Gastroesophageal sphincter (tissue), 4 donors: ENCODE results near the gene PTGFRN. TPM values are rescaled to one million over a fixed set of nuclear protein-coding genes. Genes with fewer than 3 reads are reported as not detected.

Source experiments
- ATAC-seq: fragments of 150-250 bp; one replicate; pipeline ENCODE4 v1.9.1; 2016; ENCODE audit warnings: mild to moderate bottlenecking, moderate library complexity
- H3K27ac ChIP-seq, 4 donors: fragments of 200-600 bp; sonication (generic) in 3 of 4; 1 replicate in 3 of 4; 2 replicates in 1 of 4; pipeline ENCODE4 v1.5.1; 2016 to 2019
- H3K27me3 ChIP-seq: fragments of 200-600 bp; sonication (generic); one replicate; pipeline ENCODE4 v1.5.1; 2019
- H3K36me3 ChIP-seq, 2 donors: fragments of 200-600 bp; sonication (generic); one replicate each; pipeline ENCODE4 v1.5.1; 2019; ENCODE audit warnings: control low read depth in 1 of 2
- H3K4me1 ChIP-seq, 3 donors: fragments of 200-600 bp; sonication (generic); 1 replicate in 2 of 3; 2 replicates in 1 of 3; pipeline ENCODE4 v1.5.1; 2016 to 2019; ENCODE audit warnings: control low read depth in 2 of 3
- H3K4me3 ChIP-seq, 2 donors: fragments of 200-600 bp; sonication (generic); one replicate each; pipeline ENCODE4 v1.5.1; 2019; ENCODE audit warnings: mild to moderate bottlenecking in 1 of 2, moderate library complexity in 1 of 2
- H3K9me3 ChIP-seq, 3 donors: fragments of 200-600 bp; sonication (generic); one replicate each; pipeline ENCODE4 v1.5.1; 2017 to 2019; ENCODE audit warnings: control low read depth in 2 of 3
- CTCF ChIP-seq, 4 experiments: fragments of 200-600 bp in 2 of 4; fragments of 450-650 bp in 2 of 4; sonication (generic) in 1 of 4; IDR thresholded peaks; one replicate each; pipeline ENCODE4 v1.5.1; 2017 to 2019; ENCODE audit warnings: antibody characterized with exemption in 4 of 4, mild to moderate bottlenecking in 2 of 4, moderate library complexity in 2 of 4
- EP300 ChIP-seq: sonication (generic); formaldehyde crosslinking; IDR thresholded peaks from one replicate; pipeline ENCODE4 v1.6.1; 2017; ENCODE audit warnings: antibody characterized with exemption, mild to moderate bottlenecking
- POLR2A ChIP-seq, 2 donors: fragments of 450-650 bp; IDR thresholded peaks; one replicate each; pipeline ENCODE4 v1.6.1; 2017; ENCODE audit warnings: antibody characterized with exemption in 2 of 2, mild to moderate bottlenecking in 2 of 2, moderate library complexity in 1 of 2
- POLR2AphosphoS5 ChIP-seq: sonication (generic); formaldehyde crosslinking; IDR thresholded peaks from one replicate; pipeline ENCODE4 v1.6.1; 2017; ENCODE audit warnings: antibody characterized with exemption
- WGBS, 2 donors: methylation state at CpG; one replicate each; pipeline ENCODE4 v1.1.5; 2018; ENCODE audit warnings: low coverage in 1 of 2; 5-methylcytosine and 5-hydroxymethylcytosine counted together
- total RNA-seq, 4 donors: library from RNA; depleted of rRNA; stranded (reverse); fragments of >200 nt; gene quantifications; one replicate each; pipeline ENCODE4 v1.1.0, GENCODE V29; 2016

PTGFRN gene
- total RNA-seq, 4 donors from 2014 or later, result 60.0 to 166 (median 101) TPM

DNA sequence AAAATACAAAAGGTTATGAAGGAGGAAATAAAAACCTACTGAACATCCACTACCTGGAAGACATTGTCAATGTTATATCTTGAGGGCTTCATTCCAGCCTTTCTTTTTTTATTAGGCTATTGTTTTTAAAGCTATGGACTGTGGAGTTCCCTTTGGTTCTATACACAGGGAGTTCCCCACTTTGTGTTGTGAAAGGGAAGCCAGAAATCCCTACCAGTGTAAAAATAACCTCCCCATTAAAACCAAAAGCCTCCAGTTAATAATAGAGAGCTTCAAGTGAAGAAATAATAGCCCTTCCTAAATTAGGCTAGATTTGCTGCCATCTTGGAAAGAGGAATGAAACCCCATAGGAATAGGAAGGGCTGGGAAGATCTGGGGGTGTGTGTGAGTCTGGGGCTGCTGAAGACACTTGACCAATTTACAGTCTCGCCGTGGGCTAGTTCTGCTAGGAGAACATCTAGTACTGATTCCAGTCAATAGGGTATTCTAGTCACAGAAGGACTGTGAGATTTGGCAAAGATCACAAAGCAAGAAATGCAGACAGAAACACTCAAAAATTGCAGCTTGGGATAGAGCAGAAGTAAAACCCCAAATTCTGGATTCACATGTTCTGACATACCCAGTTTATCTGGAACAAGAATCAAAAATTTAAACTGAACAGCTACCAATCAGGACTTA lies 32.4 kb upstream of the PTGFRN start:
- Histone ChIP-seq H3K4me3 (peak overlapping the region in 1 of 2 donors; percentile 38), H3K27me3 (no peaks in the 10 kb centered on the region), H3K4me1 (peaks cover 6 to 39% (median 18%) of the 10 kb centered on the region in 3 donors), H3K9me3 (no peaks in the 10 kb centered on the region), H3K36me3 (no peaks in the 10 kb centered on the region), H3K27ac (peak overlapping the region in 3 of 4 donors; percentile 73 to 80 (median 79))
- WGBS, 2 donors, result 30% methylated on average over 2 of the region's 2 CpGs; no CpG with 5 or more reads in 1 of the 2 donors
- no peak for TF ChIP-seq CTCF (IDR thresholded peaks at IDR 0.05)
- ATAC-seq, result no peak

DNA sequence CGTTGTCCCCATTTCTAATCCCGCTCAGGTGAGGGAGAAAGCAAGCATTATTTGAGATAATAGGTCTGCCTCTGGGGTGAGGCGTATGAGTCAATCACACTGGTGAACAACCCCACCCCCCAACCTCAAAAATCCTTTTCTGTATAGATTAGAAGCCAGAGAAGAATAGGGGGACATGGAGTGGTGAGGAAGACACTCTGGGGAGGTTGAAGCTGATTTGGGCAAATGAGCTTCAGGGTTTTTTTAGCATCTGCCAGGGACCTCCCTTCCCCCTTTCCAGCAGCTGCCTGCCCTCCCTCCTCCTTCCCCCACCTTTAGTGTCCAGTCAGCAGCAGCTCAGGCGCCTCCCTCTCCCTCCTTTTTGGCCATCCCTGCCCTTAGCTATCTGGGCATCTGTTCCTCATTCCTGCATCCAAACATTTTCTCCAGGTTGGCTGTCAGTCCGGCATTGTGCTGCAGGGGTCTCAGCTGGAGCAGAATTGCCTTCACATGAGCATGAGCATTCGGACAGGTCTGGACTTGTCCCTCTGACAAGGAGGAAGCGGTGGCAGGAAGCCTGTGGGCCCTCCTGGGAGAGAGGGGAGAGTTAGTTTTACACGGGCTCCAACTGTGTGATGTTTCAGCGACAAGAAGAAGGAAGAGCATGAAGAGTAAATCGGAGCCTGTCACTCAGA lies 30.8 kb upstream of the PTGFRN start:
- no peak for TF ChIP-seq POLR2A (IDR thresholded peaks at IDR 0.05)
- TF ChIP-seq CTCF (IDR thresholded peaks at IDR 0.05), result no peak
- TF ChIP-seq POLR2AphosphoS5, result no peak
- Histone ChIP-seq H3K9me3 (no peaks in the 10 kb centered on the region), H3K27me3 (no peaks in the 10 kb centered on the region), H3K4me3 (peak overlapping the region in 1 of 2 donors; percentile 38), H3K4me1 (peaks cover 6 to 42% (median 18%) of the 10 kb centered on the region in 3 donors), H3K27ac (peak overlapping the region; percentile 64 to 80 (median 76)), H3K36me3 (no peaks in the 10 kb centered on the region)
- WGBS, 2 donors, result 44% methylated on average over 8 of the region's 10 CpGs; no CpG with 5 or more reads in 1 of the 2 donors
- ATAC-seq, result no peak

DNA sequence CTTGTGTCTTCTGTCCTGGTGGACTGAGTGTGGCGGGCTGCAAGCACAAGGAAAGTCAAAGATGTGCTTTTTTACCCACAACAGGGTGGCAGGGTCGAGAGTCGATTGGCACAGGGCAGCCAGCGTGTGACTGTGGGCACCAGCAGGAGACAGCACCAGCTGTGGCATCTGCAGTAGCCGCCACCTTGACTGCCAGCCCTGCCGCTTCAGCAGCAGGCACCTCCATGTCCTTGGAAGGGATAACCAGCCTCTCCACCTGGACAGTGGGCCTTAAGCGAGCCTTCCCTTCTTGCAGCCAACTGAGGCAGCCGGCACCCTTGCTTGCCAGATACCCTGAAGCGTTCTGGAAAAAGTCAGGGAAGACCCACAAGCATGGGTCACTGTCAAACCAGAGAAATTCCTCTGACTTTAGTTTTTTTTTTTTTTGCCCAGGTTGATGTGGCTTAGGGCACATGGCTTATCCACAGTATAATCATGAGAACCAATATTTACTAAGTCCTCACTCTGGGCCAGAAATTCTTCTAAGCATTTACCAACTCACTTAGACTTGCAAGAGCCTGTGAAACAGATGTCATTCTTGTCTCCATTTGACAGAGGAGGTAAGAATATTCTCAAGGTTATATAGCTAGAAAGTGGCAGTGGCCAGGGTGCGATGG lies 30.1 kb upstream of the PTGFRN start:
- TF ChIP-seq EP300, result no peak
- TF ChIP-seq CTCF (IDR thresholded peaks at IDR 0.05), result no peak
- no peak for TF ChIP-seq POLR2A (IDR thresholded peaks at IDR 0.05)
- TF ChIP-seq POLR2AphosphoS5, result no peak

GRCh38 chr1:116880917-116881316 lies 28.8 kb upstream of the PTGFRN start:
- Histone ChIP-seq H3K36me3 (no peaks in the 10 kb centered on the region), H3K27ac (peak overlapping the region in 3 of 4 donors; percentile 21 to 64 (median 62)), H3K9me3 (no peaks in the 10 kb centered on the region), H3K27me3 (no peaks in the 10 kb centered on the region), H3K4me3 (no peak overlapping the region), H3K4me1 (peaks cover 6 to 42% (median 18%) of the 10 kb centered on the region in 3 donors)
- 38 to 70% methylated on average over 5 of the region's 5 CpGs for WGBS, 2 donors
- no peak for TF ChIP-seq EP300
- ATAC-seq, result no peak

More for the DNA sequence above, 30.1 kb upstream of the PTGFRN start:
- Histone ChIP-seq H3K4me1 (peaks cover 6 to 42% (median 18%) of the 10 kb centered on the region in 3 donors), H3K9me3 (no peaks in the 10 kb centered on the region), H3K27me3 (no peaks in the 10 kb centered on the region), H3K36me3 (no peaks in the 10 kb centered on the region), H3K27ac (peak overlapping the region in 3 of 4 donors; percentile 73 to 80 (median 79)), H3K4me3 (no peak overlapping the region)
- no peak for ATAC-seq
- WGBS, 2 donors, result 86 to 100% methylated on average over 1 to 5 of the region's 10 CpGs

DNA sequence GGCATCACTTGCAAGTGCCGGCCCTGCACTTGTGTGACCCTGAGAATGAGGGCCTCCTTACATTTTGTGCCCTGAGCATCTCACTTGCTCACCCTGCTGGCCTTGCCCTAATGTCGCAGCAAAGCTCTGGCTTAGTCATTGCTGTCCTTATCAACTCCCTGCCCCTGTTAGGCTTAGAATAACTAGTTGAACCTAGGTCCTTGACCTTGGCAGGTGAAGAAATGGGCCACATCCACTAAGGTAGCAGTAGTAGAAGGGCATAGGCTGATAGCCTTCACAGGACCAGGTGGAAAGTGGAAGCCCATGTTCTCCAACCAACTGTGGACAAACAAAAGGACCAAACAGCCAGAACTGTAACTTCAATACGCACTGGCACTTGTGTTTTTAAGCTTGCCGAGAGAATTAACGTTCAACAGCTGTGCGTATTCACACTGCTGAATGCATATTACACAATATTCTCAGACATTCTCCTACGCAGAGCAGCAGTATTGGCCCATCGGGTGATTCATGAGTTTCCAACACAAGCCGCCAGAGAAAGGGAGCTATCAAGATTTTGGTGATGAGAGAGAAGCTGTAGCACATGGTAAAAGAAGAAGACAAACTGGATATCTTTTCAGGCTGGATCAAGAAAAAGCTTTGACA lies 27.7 kb upstream of the PTGFRN start:
- ATAC-seq, result peak; percentile 86
- TF ChIP-seq POLR2AphosphoS5 (peak; percentile 64), POLR2A (IDR thresholded peaks at IDR 0.05) (no peak), CTCF (IDR thresholded peaks at IDR 0.05) (peak in 1 of 4 experiments; percentile 21)
- Histone ChIP-seq H3K27me3 (no peaks in the 10 kb centered on the region), H3K4me1 (peaks cover 6 to 40% (median 18%) of the 10 kb centered on the region in 3 donors), H3K4me3 (no peak overlapping the region), H3K27ac (peak overlapping the region in 3 of 4 donors; percentile 62 to 80 (median 64)), H3K36me3 (no peaks in the 10 kb centered on the region), H3K9me3 (no peaks in the 10 kb centered on the region)
- WGBS, 2 donors, result 58 to 65% methylated on average over 7 to 8 of the region's 9 CpGs
